GM19395 (cell line): Measurements from ENCODE around the gene GAA.

Experiments
- ATAC-seq: cut with Tn5 transposase; IDR thresholded peaks from one replicate; pipeline ENCODE4 v1.9.1; 2021; ENCODE audit warnings: mild to moderate bottlenecking, moderate library complexity; ENCODE audit not compliant: unreplicated experiment

Gene GAA

DNA sequence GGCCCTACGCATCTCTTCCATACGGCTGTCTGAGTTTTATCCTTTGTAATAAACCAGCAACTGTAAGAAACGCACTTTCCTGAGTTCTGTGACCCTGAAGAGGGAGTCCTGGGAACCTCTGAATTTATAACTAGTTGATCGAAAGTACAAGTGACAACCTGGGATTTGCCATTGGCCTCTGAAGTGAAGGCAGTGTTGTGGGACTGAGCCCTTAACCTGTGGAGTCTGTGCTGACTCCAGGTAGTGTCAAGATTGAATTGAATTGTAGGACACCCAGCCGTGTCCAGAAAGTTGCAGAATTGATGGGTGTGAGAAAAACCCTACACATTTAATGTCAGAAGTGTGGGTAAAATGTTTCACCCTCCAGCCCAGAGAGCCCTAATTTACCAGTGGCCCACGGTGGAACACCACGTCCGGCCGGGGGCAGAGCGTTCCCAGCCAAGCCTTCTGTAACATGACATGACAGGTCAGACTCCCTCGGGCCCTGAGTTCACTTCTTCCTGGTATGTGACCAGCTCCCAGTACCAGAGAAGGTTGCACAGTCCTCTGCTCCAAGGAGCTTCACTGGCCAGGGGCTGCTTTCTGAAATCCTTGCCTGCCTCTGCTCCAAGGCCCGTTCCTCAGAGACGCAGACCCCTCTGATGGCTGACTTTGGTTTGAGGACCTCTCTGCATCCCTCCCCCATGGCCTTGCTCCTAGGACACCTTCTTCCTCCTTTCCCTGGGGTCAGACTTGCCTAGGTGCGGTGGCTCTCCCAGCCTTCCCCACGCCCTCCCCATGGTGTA, 1.5 kb downstream of the GAA start:
- no peak for ATAC-seq

DNA sequence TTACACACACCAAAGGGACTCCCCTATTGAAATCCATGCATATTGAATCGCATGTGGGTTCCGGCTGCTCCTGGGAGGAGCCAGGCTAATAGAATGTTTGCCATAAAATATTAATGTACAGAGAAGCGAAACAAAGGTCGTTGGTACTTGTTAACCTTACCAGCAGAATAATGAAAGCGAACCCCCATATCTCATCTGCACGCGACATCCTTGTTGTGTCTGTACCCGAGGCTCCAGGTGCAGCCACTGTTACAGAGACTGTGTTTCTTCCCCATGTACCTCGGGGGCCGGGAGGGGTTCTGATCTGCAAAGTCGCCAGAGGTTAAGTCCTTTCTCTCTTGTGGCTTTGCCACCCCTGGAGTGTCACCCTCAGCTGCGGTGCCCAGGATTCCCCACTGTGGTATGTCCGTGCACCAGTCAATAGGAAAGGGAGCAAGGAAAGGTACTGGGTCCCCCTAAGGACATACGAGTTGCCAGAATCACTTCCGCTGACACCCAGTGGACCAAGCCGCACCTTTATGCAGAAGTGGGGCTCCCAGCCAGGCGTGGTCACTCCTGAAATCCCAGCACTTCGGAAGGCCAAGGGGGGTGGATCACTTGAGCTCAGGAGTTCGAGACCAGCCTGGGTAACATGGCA, 2.2 kb downstream of the GAA start:
- ATAC-seq = no peak

DNA sequence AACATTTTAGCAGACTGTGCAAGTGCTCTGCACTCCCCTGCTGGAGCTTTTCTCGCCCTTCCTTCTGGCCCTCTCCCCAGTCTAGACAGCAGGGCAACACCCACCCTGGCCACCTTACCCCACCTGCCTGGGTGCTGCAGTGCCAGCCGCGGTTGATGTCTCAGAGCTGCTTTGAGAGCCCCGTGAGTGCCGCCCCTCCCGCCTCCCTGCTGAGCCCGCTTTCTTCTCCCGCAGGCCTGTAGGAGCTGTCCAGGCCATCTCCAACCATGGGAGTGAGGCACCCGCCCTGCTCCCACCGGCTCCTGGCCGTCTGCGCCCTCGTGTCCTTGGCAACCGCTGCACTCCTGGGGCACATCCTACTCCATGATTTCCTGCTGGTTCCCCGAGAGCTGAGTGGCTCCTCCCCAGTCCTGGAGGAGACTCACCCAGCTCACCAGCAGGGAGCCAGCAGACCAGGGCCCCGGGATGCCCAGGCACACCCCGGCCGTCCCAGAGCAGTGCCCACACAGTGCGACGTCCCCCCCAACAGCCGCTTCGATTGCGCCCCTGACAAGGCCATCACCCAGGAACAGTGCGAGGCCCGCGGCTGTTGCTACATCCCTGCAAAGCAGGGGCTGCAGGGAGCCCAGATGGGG, 3.1 kb downstream of the GAA start:
- no peak for ATAC-seq

DNA sequence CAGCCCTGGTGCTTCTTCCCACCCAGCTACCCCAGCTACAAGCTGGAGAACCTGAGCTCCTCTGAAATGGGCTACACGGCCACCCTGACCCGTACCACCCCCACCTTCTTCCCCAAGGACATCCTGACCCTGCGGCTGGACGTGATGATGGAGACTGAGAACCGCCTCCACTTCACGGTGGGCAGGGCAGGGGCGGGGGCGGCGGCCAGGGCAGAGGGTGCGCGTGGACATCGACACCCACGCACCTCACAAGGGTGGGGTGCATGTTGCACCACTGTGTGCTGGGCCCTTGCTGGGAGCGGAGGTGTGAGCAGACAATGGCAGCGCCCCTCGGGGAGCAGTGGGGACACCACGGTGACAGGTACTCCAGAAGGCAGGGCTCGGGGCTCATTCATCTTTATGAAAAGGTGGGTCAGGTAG, 3.6 kb downstream of the GAA start:
- no peak for ATAC-seq

DNA sequence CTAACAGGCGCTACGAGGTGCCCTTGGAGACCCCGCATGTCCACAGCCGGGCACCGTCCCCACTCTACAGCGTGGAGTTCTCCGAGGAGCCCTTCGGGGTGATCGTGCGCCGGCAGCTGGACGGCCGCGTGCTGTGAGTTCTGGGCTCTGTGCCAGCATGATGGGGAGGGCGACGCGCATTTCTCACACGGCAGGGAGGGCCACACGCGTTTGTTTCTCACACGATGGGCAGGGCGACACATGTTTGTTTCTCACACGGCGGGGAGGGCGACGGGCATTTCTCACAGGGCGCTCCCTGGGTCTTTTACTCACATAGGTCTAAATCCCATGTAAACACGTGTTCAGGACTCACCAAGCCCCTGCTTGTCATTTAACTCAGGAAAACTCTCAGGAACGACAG, 4.4 kb downstream of the GAA start:
- no peak for ATAC-seq

DNA sequence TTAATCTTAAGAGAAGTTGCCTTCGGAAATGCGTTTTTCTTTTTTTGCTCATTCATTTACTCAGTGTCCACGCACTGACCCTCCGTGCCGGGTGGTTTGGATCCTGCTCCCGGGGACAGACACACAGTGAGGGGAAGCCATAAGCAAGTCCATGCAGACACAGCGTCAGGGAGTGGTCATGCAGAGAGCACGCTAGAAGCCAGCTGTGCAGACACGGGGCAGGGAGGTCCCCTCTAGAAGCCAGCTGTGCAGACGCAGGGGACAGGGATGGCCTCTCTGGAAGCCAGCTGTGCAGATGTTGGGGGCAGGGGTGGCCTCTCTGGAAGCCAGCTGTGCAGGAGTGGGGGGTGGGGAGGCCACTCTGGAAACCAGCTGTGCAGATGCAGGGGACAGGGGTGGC, 4.8 kb downstream of the GAA start:
- ATAC-seq = no peak

DNA sequence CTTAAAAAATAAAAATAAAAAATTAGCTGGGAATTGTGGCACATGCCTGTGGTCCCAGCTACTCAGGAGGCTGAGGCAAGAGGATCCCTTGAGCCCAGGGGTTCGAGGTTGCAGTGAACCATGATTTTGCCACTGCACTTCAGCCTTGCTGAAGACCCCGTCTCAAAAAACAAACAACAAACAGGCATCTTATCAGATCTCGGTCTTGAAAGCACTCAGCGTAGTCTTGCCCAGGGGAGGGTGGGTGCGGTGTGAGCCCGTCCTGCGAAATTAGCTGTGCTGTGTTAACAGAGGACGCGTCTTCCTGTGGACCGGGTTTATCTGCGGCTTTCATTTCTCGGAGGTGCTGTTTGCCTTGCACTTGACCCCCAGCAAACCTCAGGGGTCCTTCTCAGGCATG, 5.4 kb downstream of the GAA start:
- no peak for ATAC-seq

DNA sequence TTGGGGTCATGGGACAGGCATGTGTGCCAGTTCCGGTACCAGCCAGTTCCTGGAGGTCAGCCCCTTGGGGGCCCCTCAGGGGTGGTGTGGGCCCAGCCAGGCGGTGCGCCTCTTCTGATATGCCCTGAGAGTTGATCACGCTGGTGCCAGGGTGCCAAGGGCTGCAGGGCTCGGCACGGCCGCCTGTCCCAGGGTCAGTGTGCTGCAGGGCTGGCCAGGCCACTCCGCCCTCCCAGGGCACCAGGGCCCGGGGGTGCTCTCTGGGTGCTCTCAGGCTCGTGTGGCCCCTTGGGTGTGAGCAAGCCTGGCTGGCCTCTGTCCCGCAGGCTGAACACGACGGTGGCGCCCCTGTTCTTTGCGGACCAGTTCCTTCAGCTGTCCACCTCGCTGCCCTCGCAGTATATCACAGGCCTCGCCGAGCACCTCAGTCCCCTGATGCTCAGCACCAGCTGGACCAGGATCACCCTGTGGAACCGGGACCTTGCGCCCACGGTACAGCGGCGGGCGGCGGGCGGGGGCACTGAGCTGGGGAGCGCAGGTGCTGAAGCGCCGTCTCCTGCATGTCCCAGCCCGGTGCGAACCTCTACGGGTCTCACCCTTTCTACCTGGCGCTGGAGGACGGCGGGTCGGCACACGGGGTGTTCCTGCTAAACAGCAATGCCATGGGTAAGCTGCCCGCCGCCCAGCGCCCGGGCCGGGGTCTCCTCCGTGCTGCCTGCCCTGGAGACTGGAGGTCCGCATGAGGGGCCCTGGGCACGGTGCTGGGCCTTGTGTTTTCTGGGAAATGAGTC, 6.0 kb downstream of the GAA start:
- no peak for ATAC-seq

DNA sequence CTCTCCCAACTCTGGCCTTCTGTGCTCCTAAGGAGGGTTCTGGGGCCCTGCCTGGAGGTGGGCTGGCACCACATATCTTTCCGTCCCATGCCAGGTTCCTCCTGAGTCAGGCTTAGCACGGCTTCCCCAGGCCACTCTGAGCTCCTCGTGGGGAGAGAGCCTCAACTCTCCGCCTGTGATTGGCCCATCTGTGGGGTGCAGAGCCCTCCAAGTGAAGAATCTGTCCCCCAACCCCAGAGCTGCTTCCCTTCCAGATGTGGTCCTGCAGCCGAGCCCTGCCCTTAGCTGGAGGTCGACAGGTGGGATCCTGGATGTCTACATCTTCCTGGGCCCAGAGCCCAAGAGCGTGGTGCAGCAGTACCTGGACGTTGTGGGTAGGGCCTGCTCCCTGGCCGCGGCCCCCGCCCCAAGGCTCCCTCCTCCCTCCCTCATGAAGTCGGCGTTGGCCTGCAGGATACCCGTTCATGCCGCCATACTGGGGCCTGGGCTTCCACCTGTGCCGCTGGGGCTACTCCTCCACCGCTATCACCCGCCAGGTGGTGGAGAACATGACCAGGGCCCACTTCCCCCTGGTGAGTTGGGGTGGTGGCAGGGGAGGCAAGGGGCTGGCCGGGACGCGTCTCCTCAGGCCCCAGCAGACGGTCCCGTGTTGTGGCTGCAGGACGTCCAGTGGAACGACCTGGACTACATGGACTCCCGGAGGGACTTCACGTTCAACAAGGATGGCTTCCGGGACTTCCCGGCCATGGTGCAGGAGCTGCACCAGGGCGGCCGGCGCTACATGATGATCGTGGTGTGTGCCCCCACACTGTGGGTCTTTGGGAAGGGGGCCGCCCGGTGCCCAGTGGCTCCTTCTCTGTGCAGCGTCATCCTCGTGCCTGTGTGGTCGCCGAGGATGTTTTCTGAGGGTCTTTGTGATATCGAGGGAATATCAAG, 6.9 kb downstream of the GAA start:
- ATAC-seq = no peak

DNA sequence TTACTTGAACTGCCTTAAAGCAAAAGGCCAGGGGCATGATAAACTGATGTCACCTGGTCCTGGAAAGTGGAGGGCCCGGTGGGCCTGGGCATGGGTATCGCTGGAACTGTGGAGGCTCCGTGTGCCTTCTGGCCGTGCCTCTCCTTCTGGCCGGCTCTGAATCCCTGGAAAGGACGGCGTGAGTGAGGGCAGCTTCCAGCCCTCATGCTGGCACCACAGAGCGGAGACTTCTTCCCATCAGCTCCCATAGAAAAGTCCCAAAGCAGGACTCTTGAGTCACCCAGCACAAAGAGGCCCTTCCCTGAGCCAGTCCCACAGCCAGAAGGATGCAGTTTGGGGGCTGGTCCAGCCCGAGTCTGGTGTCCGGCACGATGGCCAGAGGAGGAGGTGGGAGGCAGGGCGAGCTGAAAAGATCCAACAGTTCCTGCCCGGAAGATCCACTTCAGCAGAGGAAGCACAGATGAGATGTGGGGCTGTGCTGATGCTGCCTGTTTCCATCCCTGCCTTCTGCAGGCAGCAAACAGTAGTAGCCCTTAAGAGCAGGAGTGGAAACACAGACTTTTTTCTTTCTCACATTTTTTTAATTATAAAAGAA, 7.8 kb downstream of the GAA start:
- no peak for ATAC-seq

DNA sequence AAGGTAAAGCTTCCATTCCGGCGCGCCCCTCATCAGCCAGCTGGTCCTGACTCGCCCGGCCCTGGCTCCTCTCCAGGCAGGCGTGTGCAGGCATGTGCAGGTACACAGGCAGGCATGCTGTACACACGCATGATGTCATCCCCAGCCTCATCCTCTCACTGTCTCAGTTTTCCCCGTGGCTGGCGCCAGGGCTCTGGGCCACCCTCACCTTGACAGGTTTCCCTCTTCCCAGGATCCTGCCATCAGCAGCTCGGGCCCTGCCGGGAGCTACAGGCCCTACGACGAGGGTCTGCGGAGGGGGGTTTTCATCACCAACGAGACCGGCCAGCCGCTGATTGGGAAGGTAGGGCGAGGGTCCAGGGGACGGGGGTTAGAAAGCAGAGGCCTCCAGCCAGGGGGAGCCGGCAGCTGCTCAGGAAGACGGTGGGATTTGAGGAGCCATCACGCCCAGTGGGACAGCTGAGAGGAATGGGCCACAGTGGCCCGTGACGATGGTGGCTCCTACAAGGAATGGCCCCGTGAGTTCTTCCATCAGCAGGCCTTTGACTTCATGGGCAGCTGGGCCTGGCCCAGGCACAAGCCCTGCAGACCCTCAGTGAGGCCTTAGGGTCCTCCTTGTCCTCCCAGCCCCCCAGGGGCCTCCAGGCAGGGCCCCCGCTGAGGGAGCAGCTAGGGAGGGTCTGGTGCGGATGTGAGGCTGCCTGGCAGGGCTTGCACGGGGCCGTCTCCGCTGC, 8.5 kb downstream of the GAA start:
- no peak for ATAC-seq

DNA sequence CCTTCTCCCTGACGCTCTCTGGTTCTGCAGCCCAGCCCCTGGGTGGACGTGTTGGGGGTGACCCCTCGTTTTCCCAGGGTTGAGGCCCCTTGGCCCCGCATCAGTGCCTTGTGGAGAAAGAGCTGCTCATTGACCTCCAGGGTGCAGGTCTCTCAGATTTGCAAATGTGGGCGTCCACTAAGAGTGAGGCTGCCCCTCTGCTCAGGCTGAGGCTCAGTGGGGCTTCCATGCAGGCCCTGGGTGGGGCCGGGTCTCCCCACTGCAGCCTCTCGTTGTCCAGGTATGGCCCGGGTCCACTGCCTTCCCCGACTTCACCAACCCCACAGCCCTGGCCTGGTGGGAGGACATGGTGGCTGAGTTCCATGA, 9.0 kb downstream of the GAA start:
- ATAC-seq = no peak

DNA sequence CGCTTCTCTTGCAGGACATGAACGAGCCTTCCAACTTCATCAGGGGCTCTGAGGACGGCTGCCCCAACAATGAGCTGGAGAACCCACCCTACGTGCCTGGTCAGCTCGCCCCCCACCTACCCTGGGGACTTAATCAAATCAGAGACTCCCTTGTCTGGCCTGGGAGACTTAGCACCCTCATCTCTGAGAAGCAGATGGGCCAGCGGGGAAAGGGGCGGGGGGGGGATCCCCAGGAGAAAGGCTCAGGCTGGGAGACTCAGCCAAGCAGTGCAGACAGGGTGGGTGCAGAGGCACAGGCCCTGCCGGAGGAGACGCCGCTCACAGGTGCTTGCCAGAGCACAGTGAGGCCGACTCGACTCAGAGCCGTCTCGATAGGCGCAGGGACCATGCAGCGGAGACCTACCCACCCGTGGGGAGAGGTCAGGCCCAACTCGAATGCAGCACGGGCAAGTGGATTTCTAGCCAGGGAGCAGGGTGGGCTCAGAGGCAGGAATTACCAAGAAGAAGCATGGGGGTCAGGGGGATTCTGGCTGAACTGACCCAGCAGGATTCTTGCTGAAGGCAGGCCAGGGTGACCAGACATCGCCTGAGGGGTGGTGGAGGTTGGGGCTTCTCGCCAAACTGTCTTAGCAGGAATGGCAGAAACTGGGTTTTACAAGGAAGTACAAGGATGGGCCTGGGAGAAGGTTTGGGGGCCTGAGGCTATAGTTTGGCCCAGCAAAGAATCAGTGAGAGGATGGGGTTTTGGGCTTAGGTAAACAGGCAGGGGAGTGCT, 9.7 kb downstream of the GAA start:
- no peak for ATAC-seq

DNA sequence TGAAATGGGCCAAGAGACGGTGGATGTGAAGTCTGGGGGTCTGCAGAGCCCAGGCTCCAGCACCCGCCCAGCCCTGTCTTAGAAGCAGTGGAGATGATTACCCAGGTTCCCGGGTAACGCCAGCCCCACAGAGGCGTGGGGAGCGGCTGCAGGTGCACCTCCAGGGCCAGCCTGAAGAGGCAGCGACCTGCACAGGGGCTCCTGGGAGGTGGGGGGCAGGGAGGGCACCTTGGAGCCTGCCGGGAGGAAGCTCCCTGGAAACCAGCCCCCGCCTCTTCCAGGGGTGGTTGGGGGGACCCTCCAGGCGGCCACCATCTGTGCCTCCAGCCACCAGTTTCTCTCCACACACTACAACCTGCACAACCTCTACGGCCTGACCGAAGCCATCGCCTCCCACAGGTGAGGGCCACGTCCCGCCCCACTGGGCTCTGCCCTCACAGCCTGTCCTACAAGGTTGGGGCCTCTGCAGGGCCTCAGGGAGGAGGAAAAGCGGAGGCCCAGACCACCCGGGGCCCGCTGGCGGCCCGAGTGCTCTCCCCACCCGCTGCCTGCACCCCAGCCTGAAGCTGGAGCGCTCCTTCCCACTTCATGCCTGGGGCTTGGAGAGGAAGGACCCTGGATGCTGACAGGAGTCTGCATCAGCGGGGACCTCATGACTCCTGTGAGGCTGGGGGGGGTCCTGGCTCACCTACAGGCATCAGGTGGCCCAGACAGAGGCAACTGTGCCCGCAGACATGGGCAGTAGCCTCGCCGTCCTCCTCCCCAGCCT, 10.5 kb downstream of the GAA start:
- ATAC-seq = no peak

DNA sequence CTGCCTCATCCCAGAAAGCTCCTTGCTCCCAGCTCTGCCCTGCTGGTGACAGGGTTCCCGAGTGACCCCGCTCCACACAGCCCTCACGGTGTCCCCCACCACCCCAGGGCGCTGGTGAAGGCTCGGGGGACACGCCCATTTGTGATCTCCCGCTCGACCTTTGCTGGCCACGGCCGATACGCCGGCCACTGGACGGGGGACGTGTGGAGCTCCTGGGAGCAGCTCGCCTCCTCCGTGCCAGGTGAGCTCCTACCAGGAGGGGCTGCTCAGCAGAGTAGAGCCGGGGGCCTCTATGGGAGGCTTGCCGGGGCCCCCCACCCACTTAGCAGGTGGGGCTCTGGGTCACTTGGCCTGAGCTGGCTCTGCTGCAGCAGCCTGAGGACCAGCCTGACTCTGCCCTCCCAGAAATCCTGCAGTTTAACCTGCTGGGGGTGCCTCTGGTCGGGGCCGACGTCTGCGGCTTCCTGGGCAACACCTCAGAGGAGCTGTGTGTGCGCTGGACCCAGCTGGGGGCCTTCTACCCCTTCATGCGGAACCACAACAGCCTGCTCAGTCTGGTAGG, 11.2 kb downstream of the GAA start:
- no peak for ATAC-seq

DNA sequence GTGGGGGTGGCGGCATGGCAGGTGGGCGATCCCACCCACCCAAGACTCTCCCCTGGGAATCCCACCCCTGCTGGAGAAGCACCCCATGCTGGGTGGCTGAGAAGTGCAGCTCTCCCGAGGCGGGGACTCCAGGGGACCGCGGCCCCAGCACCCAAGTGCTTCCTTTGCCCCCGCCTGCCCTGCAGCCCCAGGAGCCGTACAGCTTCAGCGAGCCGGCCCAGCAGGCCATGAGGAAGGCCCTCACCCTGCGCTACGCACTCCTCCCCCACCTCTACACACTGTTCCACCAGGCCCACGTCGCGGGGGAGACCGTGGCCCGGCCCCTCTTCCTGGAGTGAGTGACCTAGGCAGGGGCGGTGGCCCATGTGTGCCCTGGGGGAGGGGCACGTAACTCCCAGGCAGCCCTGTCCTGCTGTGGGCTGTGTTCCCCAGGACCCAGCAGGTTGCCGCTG, 11.7 kb downstream of the GAA start:
- ATAC-seq = no peak

DNA sequence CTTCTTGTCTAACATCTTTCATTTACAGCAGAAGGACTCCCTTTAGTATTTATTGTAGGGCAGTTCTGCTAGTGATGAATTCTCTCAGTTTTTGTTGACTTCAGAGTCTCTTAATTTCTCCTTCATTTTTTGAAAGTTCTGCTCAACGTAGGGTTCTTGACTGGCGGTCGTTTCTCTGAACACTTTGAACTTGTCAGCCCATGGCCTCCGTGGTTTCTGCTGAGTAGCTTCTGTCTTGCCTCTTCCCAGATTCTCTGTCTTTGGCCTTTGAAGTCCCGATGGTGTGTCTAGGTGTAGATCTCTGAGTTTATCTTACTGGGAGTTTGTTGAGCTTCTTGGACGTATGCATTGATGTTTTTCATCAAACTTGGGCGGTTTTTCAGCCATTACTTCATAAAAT, 13.4 kb downstream of the GAA start:
- no peak for ATAC-seq
